ENCODE results near the gene PIBF1.
"Not testable (repeated sequence)": the region's sequence is repeated elsewhere in the genome, so short reads cannot be mapped to it uniquely, and the experiment has no call there.

Gene PIBF1

GRCh38 chr13:72805676-72806346 lies 23.9 kb downstream of the PIBF1 start:
- Histone ChIP-seq H3K4me1 (ENCODE audit: control insufficient read depth in 1 of 2, insufficient read depth in 1 of 2, low read depth in 1 of 2, low read length in 1 of 2) (peaks cover 25 to 26% of the 10 kb centered on the region in 2 experiments), H3K36me3 (no peaks in the 10 kb centered on the region), H3K4me3 (ENCODE audit: low read depth in 1 of 2, low read length in 1 of 2) (no peak overlapping the region), H3K9me3 (no peaks in the 10 kb centered on the region), H3K27ac (peak overlapping the region; percentile 51), H3K27me3 (no peaks in the 10 kb centered on the region)
- no peak for TF ChIP-seq CTCF (IDR thresholded peaks at IDR 0.05)

- H3K4me3 ChIP-seq (ENCODE audit: low read depth in 1 of 2, low read length in 1 of 2); H3K27me3 ChIP-seq: not testable (repeated sequence)
Measured at GRCh38 chr13:72806514-72806913, 24.6 kb downstream of the PIBF1 start.

GRCh38 chr13:72808917-72809500 lies 27.1 kb downstream of the PIBF1 start:
- no peak overlapping the region for H3K27ac ChIP-seq
- no peak overlapping the region for H3K4me3 ChIP-seq (ENCODE audit: low read depth in 1 of 2, low read length in 1 of 2)
- H3K9me3 ChIP-seq = no peaks in the 10 kb centered on the region
- H3K36me3 ChIP-seq = no peaks in the 10 kb centered on the region
- TF ChIP-seq CTCF (IDR thresholded peaks at IDR 0.05) = peak; percentile 34
- no peaks in the 10 kb centered on the region for H3K27me3 ChIP-seq
- peaks cover 28% of the 10 kb centered on the region in 2 experiments for H3K4me1 ChIP-seq (ENCODE audit: control insufficient read depth in 1 of 2, insufficient read depth in 1 of 2, low read depth in 1 of 2, low read length in 1 of 2)

More at GRCh38 chr13:72806514-72806913, 24.6 kb downstream of the PIBF1 start:
- H3K27ac ChIP-seq, H3K36me3 ChIP-seq, H3K9me3 ChIP-seq: not testable (repeated sequence)
- peaks cover 28% of the 10 kb centered on the region in 2 experiments for H3K4me1 ChIP-seq (ENCODE audit: control insufficient read depth in 1 of 2, insufficient read depth in 1 of 2, low read depth in 1 of 2, low read length in 1 of 2)

GRCh38 chr13:72820156-72820897 lies 38.4 kb downstream of the PIBF1 start:
- no peak overlapping the region for H3K27ac ChIP-seq
- H3K36me3 ChIP-seq = peaks cover 10% of the 10 kb centered on the region
- no peak for TF ChIP-seq CTCF (IDR thresholded peaks at IDR 0.05)

GRCh38 chr13:72820898-72821279 lies 39.0 kb downstream of the PIBF1 start:
- H3K36me3 ChIP-seq = peaks cover 10% of the 10 kb centered on the region

More at GRCh38 chr13:72820156-72820897, 38.4 kb downstream of the PIBF1 start:
- H3K27me3 ChIP-seq = no peaks in the 10 kb centered on the region
- H3K9me3 ChIP-seq = no peaks in the 10 kb centered on the region
- H3K4me3 ChIP-seq (ENCODE audit: low read depth in 1 of 2, low read length in 1 of 2) = no peak overlapping the region
- no peaks in the 10 kb centered on the region for H3K4me1 ChIP-seq (ENCODE audit: control insufficient read depth in 1 of 2, insufficient read depth in 1 of 2, low read depth in 1 of 2, low read length in 1 of 2)

More at GRCh38 chr13:72820898-72821279, 39.0 kb downstream of the PIBF1 start:
- Histone ChIP-seq H3K4me1 (ENCODE audit: control insufficient read depth in 1 of 2, insufficient read depth in 1 of 2, low read depth in 1 of 2, low read length in 1 of 2) (no peaks in the 10 kb centered on the region), H3K27ac (no peak overlapping the region), H3K9me3 (no peaks in the 10 kb centered on the region), H3K4me3 (ENCODE audit: low read depth in 1 of 2, low read length in 1 of 2) (no peak overlapping the region), H3K27me3 (no peaks in the 10 kb centered on the region)
- no peak for TF ChIP-seq CTCF (IDR thresholded peaks at IDR 0.05)
